ENCODE data around the gene RASA1. TPM values are rescaled to one million over a fixed set of nuclear protein-coding genes. Genes with fewer than 3 reads are reported as not detected.

RASA1 gene
- total and polyA plus RNA-seq, 2 experiments from 2014 or later, result 9.3 to 35.0 TPM

GRCh38 chr5:87435144-87435694 is 167.5 kb downstream of the RASA1 start:
- Histone ChIP-seq H2AFZ (no peak overlapping the region), H3K27me3 (ENCODE audit: insufficient read depth) (no peaks in the 10 kb centered on the region), H4K20me1 (replicated peaks; ENCODE audit: insufficient read depth) (no peaks in the 10 kb centered on the region), H3K4me3 (no peak overlapping the region), H3K36me3 (ENCODE audit: insufficient read depth) (no peaks in the 10 kb centered on the region), H3K27ac (ENCODE audit: low read depth) (no peak overlapping the region), H3K4me2 (no peak overlapping the region), H3F3A (replicated peaks; ENCODE audit: low read depth) (no peaks in the 10 kb centered on the region), H3K9me2 (ENCODE audit: insufficient read depth) (peaks cover 5% of the 10 kb centered on the region; the same call in 1 of the 2 replicates), H3K4me1 (ENCODE audit: insufficient read depth) (no peaks in the 10 kb centered on the region), H3K79me2 (replicated peaks; ENCODE audit: insufficient read depth) (no peaks in the 10 kb centered on the region)
- no peak for DNase-seq (ENCODE audit: low spot score)
- H3K36me3 Mint-ChIP-seq (ENCODE audit: low read depth), result no peaks in the 10 kb centered on the region
- H3K4me1 Mint-ChIP-seq, result no peaks in the 10 kb centered on the region
- H3K27ac Mint-ChIP-seq, result no peak overlapping the region
- peaks cover 3% of the 10 kb centered on the region for H3K27me3 Mint-ChIP-seq (ENCODE audit: insufficient read depth, low read depth, poor library complexity)
- H3K9me3 Mint-ChIP-seq, result peaks cover 3% of the 10 kb centered on the region; the same call in 1 of the 3 replicates
- H3K4me3 Mint-ChIP-seq, result no peak overlapping the region
- ATAC-seq, result no peak
- TF ChIP-seq ZNF462 (CRISPR knock-in tag; IDR thresholded peaks at IDR 0.05) (no peak), JUNB (IDR thresholded peaks at IDR 0.05; ENCODE audit: unreplicated experiment) (no peak), EZH2phosphoT487 (IDR thresholded peaks at IDR 0.05; ENCODE audit: unreplicated experiment) (no peak), ETS1 (IDR thresholded peaks at IDR 0.05) (no peak), CTCF (conservative IDR thresholded peaks at IDR 0.05; ENCODE audit: low read depth in 2 of 2) (no peak), CREB1 (CRISPR knock-in tag; IDR thresholded peaks at IDR 0.05; ENCODE audit: low read depth) (no peak), EZH2 (IDR thresholded peaks at IDR 0.05; ENCODE audit: low read depth, unreplicated experiment) (no peak), STAT1 (IDR thresholded peaks at IDR 0.05; ENCODE audit: unreplicated experiment) (no peak), NANOG (IDR thresholded peaks at IDR 0.05; ENCODE audit: borderline replicate concordance) (no peak), ZNF331 (CRISPR knock-in tag; IDR thresholded peaks at IDR 0.05; ENCODE audit: low read depth) (no peak), ZNF114 (CRISPR knock-in tag; IDR thresholded peaks at IDR 0.05) (no peak), REST (IDR thresholded peaks at IDR 0.05; ENCODE audit: unreplicated experiment) (no peak)
